Activated T-helper 17 cell treated with anti-CD3 and anti-CD28 coated beads, Interleukin-2, amount 50 U/mL, for 72 hours (primary cell): Measurements from ENCODE around the gene PTPN1. TPM values are rescaled to one million over a fixed set of nuclear protein-coding genes. Genes with fewer than 3 reads are reported as not detected.
"Not testable (repeated sequence)": the region's sequence is repeated elsewhere in the genome, so short reads cannot be mapped to it uniquely, and the experiment has no call there.

ENCODE experiments used
- ATAC-seq: fragments of 150-1000 bp; cut with Tn5 transposase; replicated peaks from 2 replicates; pipeline ENCODE4 v1.10.0; 2021; ENCODE audit warnings: mild to moderate bottlenecking, moderate library complexity
- H3K27ac Mint-ChIP-seq: one replicate; pipeline ENCODE4 v1.8.0; 2022; ENCODE audit warnings: mixed read lengths
- H3K27me3 Mint-ChIP-seq: one replicate; pipeline ENCODE4 v1.8.0; 2022; ENCODE audit warnings: mixed read lengths
- H3K36me3 Mint-ChIP-seq: one replicate; pipeline ENCODE4 v1.8.0; 2022; ENCODE audit warnings: low read depth, mild to moderate bottlenecking, mixed read lengths
- H3K4me1 Mint-ChIP-seq: one replicate; pipeline ENCODE4 v1.8.0; 2022; ENCODE audit warnings: mixed read lengths
- H3K4me3 Mint-ChIP-seq: one replicate; pipeline ENCODE4 v1.8.0; 2022; ENCODE audit warnings: mild to moderate bottlenecking, mixed read lengths
- H3K9me3 Mint-ChIP-seq: one replicate; pipeline ENCODE4 v1.8.0; 2022; ENCODE audit warnings: mixed read lengths
- total RNA-seq, 2 donors: library from RNA; stranded (reverse); gene quantifications; one replicate each; pipeline ENCODE4 v1.2.3, GENCODE V29; 2022

The PTPN1 gene
- total RNA-seq, 2 donors from 2014 or later, result 68.3 to 77.1 TPM

- Mint-ChIP-seq H3K36me3 (peaks cover 74% of the 10 kb centered on the region), H3K27me3 (no peaks in the 10 kb centered on the region), H3K4me3 (peak overlapping the region; percentile 94), H3K4me1 (peaks cover 40% of the 10 kb centered on the region), H3K9me3 (no peaks in the 10 kb centered on the region), H3K27ac (peak overlapping the region; percentile 99)
- no peak for ATAC-seq
Observed at GRCh38 chr20:50559856-50560638, 49.9 kb downstream of the PTPN1 start.

DNA sequence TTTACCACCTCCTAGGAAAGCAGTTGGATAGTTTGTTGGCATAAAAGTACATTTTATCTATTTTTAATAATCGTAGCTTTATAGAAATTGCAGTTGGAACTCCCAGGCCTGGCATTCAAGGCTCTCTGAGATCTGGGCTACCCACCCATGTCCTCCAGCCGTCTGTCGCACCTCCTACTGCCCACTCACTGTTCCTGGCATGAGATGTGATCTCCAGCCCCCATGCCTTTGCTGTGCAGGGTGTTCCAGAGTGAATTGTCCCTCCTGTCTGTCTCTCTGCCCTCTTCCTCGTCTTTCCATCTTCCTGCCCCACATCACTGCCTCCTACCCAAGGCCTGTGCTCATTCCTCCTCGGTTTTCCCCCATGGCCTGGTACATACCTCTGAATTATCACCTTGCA lies 50.7 kb downstream of the PTPN1 start:
- Mint-ChIP-seq H3K27me3 (no peaks in the 10 kb centered on the region), H3K4me1 (peaks cover 44% of the 10 kb centered on the region), H3K9me3 (no peaks in the 10 kb centered on the region), H3K36me3 (peaks cover 82% of the 10 kb centered on the region), H3K27ac (peak overlapping the region; percentile 99), H3K4me3 (peak overlapping the region; percentile 94)
- ATAC-seq, result peak; percentile 1

GRCh38 chr20:50561379-50562078 lies 51.3 kb downstream of the PTPN1 start:
- ATAC-seq, result peak; percentile 85
- no peaks in the 10 kb centered on the region for H3K9me3 Mint-ChIP-seq
- no peaks in the 10 kb centered on the region for H3K27me3 Mint-ChIP-seq
- peak overlapping the region; percentile 99 for H3K27ac Mint-ChIP-seq
- peaks cover 49% of the 10 kb centered on the region for H3K4me1 Mint-ChIP-seq
- H3K36me3 Mint-ChIP-seq, result peaks cover 89% of the 10 kb centered on the region
- peak overlapping the region; percentile 94 for H3K4me3 Mint-ChIP-seq

DNA sequence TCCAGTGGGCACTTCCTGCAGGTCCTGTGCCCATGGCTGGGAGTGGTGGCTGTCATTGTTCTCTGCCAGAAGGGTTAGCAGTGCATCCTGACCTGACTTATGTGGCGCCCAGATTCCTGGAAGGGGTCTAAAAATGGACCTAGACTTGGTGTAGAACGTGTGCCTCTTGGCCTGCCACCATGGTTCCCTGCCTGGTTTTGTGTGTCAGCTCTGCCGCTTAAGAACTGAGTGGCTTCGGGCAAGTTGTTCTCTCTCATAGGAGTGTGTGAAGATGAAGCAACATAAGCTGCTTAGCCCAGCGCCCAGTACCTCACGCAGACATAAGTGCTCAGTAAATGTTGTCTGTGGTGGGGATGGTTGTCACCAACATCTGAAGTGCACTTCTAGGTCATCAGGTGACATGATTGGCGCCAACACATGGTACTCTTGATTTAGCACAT lies 52.1 kb downstream of the PTPN1 start:
- H3K27ac Mint-ChIP-seq, result peak overlapping the region; percentile 99
- H3K4me1 Mint-ChIP-seq, result peaks cover 55% of the 10 kb centered on the region
- H3K9me3 Mint-ChIP-seq, result no peaks in the 10 kb centered on the region
- H3K4me3 Mint-ChIP-seq, result peak overlapping the region; percentile 94
- no peak for ATAC-seq
- H3K27me3 Mint-ChIP-seq, result no peaks in the 10 kb centered on the region
- peaks cover 94% of the 10 kb centered on the region for H3K36me3 Mint-ChIP-seq

DNA sequence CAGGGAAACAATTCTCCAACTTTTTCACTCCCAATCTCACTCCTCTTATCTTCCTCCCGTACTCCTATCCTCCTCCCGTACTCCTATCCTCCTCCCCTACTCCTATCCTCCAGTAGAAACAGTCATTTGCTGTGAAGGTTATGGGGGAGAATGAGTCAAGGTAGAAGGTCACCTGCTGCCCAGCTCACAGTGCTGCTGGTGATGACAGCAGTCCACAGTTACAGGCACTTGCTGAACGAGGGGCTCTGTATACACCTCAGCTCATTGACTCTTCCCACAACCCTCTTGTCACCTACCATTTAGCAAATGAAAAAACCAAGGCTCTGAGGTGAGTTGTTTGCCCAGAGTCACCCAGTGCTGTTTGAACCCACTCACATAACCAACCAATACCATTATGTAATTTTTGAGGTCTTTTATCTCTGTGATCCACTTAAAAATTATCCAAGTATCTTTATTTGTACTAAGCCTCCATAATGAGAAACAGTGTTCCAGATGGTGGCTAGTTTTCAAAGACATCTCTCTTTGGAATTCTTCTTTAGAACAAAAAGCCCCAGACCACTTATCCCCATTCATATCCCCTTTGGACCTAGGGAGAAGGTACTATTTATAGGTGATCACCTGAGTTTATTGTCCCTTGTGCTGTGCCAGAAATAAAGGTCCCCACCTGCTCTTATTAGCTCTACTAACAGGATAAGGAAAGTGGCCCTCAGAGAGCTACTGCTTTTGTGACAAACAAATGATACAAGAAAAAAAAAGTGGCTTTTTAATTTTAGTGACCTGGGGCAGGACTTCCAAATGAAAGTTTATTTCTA lies 53.2 kb downstream of the PTPN1 start:
- ATAC-seq, result peak; percentile 23
- Mint-ChIP-seq H3K4me3 (peak overlapping the region; percentile 73), H3K36me3 (peaks cover 94% of the 10 kb centered on the region), H3K27ac (peak overlapping the region; percentile 99), H3K4me1 (peaks cover 66% of the 10 kb centered on the region), H3K9me3 (no peaks in the 10 kb centered on the region), H3K27me3 (no peaks in the 10 kb centered on the region)

GRCh38 chr20:50565383-50565782 lies 55.2 kb downstream of the PTPN1 start:
- H3K4me3 Mint-ChIP-seq, result peak overlapping the region; percentile 73
- H3K27me3 Mint-ChIP-seq, result no peaks in the 10 kb centered on the region
- peaks cover 71% of the 10 kb centered on the region for H3K4me1 Mint-ChIP-seq
- H3K36me3 Mint-ChIP-seq, result peaks cover 97% of the 10 kb centered on the region
- H3K9me3 Mint-ChIP-seq, result no peaks in the 10 kb centered on the region
- peak overlapping the region; percentile 86 for H3K27ac Mint-ChIP-seq
- ATAC-seq, result no peak

DNA sequence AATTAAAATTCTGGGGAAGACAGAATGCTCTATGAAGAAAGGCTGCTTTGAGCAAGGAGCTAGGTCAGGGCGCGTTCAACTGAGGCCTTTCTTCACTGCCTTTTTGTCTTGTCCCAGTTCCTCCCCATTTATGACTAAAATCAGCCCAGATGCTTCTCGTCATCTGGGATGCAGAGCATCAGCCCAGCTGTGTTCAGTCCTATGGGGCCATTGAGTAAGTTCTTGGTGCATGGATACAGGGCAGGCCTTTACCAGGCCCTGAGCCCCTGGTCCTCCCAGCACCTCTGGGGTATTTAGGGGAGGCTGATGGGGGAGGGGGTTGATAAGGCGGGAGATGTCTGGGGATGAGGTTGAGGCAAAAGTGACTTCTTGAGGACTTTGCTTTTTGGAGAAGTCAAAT lies 55.7 kb downstream of the PTPN1 start:
- Mint-ChIP-seq H3K27me3 (no peaks in the 10 kb centered on the region), H3K36me3 (peaks cover 100% of the 10 kb centered on the region), H3K27ac (peak overlapping the region; percentile 86), H3K9me3 (no peaks in the 10 kb centered on the region), H3K4me1 (peaks cover 73% of the 10 kb centered on the region), H3K4me3 (peak overlapping the region; percentile 62)
- no peak for ATAC-seq

DNA sequence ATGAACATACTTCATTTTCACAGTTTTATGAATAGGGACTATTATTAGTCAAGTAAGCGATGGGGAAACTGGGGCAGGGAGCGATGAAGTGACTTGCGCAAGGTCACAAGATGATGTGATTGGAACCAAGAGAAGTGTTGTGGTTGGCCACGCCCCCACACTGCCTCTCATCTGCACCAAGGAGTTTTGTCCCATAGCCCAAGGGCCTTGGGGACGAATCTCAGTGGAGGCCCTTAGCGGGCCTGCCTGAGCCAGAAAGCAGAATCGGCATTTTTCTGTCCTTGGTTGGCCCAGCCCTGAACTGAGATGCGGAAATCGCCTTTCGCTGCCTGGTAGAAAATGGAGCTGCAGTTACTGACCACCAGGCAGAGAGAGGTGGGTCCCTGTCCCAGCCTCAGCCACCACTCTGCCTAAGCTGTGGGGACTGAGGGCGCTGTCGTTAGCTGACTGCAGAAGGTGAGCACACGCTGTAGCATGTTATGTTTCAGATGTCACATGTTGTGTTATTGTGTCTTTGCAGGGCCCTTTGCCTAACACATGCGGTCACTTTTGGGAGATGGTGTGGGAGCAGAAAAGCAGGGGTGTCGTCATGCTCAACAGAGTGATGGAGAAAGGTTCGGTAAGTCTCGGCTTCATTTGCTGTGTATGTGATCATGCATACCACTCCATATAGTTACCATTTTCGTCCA lies 57.8 kb downstream of the PTPN1 start:
- Mint-ChIP-seq H3K36me3 (peaks cover 100% of the 10 kb centered on the region), H3K4me1 (peaks cover 57% of the 10 kb centered on the region), H3K9me3 (no peaks in the 10 kb centered on the region), H3K27ac (peak overlapping the region; percentile 86), H3K27me3 (no peaks in the 10 kb centered on the region), H3K4me3 (peak overlapping the region; percentile 62)
- ATAC-seq, result peak; percentile 45

DNA sequence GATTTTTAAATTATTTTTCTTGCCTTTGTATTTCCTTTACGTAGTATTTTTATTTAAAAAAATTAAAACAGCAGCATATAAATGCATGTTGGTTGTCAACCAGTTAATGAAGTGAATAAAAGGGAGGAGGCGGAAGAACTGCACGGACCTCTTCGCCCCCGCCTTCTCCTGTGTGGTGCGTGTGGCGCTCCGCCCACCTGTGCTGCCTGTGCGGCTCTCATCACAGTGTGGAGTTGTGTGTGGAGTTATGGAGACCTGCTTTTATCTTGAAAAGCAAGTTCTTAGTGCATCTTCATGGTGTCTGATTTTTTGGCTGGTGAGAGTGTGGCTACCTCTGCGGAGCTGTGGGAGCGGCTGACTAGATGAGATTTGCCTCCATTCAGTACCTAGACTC lies 58.4 kb downstream of the PTPN1 start:
- H3K9me3 Mint-ChIP-seq, result no peaks in the 10 kb centered on the region
- peak overlapping the region; percentile 62 for H3K4me3 Mint-ChIP-seq
- peaks cover 57% of the 10 kb centered on the region for H3K4me1 Mint-ChIP-seq
- no peak for ATAC-seq
- H3K27me3 Mint-ChIP-seq, result no peaks in the 10 kb centered on the region
- peaks cover 100% of the 10 kb centered on the region for H3K36me3 Mint-ChIP-seq
- H3K27ac Mint-ChIP-seq, result peak overlapping the region; percentile 86

DNA sequence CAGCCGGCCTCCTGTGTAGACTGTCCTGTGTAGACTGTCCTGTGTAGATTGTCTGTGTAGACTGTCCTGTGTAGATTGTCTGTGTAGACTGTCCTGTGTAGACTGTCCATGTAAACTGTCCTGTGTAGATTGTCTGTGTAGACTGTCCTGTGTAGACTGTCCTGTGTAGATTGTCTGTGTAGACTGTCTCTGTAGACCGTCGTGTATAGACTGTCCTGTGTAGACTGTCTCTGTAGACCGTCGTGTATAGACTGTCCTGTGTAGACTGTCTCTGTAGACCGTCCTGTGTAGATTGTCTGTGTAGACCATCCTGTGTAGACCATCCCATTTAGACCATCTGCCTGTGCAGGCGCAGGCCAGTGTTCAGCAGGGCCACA lies 59.3 kb downstream of the PTPN1 start:
- Mint-ChIP-seq H3K36me3 (peaks cover 100% of the 10 kb centered on the region), H3K27ac (peak overlapping the region; percentile 86), H3K4me1 (peaks cover 57% of the 10 kb centered on the region), H3K4me3 (peak overlapping the region; percentile 62)
- ATAC-seq, H3K9me3 Mint-ChIP-seq, H3K27me3 Mint-ChIP-seq: not testable (repeated sequence)

DNA sequence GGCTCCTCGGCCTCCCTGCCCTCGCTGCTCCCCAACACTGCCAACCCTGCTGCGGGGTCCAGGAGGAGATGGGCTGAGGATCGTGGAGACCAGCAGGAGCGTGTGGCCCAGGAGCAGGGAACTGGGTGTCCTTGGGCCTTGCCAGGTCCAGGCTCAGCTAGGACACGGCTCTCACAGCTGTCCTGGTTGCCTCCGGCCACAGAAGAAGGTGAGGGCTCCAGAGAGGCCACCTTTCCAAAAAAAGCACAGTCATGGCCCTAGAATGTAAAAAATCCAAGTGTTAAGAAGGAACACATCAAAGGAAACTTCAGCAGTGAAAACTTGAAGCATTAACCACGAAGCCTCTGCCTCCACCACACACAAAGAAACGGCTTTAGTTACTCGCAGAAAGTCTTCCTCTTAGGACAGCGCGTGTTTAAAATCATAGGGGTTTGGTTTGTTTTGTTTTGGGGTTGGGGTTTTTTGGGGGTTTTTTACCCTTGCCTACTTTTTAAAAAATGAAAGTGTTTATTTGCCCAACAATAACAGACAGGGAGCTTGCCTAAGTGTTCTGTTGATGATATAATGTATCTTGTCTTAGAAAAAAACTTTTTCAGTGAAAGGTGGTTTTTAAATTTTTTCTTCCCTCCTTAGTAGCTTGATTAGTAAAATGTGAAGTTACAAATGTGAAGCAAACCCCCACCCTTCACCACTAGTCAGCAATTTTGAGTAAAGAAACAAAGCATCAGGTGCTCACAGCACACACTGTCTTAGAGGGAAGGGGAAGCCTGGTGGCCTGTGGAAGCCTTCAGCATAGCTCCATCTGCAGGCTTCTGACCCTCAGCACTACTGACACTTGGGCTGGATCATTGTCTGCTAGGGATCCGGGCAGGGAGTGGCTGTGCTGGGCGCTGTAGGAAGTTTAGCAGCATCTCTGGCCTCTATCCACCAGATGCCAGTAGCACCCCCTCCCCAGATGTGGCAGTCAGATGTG lies 60.0 kb downstream of the PTPN1 start:
- H3K4me1 Mint-ChIP-seq, result peaks cover 50% of the 10 kb centered on the region
- no peaks in the 10 kb centered on the region for H3K27me3 Mint-ChIP-seq
- ATAC-seq, result peak; percentile 87
- H3K4me3 Mint-ChIP-seq, result peak overlapping the region; percentile 62
- no peaks in the 10 kb centered on the region for H3K9me3 Mint-ChIP-seq
- H3K27ac Mint-ChIP-seq, result peak overlapping the region; percentile 86
- peaks cover 100% of the 10 kb centered on the region for H3K36me3 Mint-ChIP-seq

DNA sequence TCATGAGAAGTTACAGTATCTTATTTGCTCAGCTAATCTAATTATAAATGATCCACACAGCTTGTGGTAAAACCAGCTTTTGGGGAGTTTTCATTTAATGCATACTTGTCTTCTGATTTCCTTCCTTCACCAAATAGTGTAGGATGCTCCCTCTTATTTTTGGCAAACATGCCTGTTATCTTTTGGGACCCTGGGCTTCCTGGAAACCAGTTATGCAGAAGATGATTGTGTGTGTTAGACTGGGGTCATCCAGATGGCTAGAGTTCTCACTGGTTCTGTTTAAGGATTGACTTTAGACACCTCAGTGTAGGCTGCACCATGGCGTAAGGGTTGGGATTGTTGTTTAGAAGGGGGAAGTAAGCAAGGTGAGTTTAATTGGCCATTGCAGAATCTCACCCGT lies 61.3 kb downstream of the PTPN1 start:
- peaks cover 100% of the 10 kb centered on the region for H3K36me3 Mint-ChIP-seq
- H3K9me3 Mint-ChIP-seq, result no peaks in the 10 kb centered on the region
- no peak overlapping the region for H3K4me3 Mint-ChIP-seq
- H3K4me1 Mint-ChIP-seq, result peaks cover 43% of the 10 kb centered on the region
- H3K27ac Mint-ChIP-seq, result peak overlapping the region; percentile 26
- no peaks in the 10 kb centered on the region for H3K27me3 Mint-ChIP-seq
- no peak for ATAC-seq
